ENCODE measurements around the gene CSNK1G2. TPM values are rescaled to one million over a fixed set of nuclear protein-coding genes. Genes with fewer than 3 reads are reported as not detected.

Gene CSNK1G2
- total RNA-seq, 1 experiment from 2014 or later, result 126 TPM

DNA sequence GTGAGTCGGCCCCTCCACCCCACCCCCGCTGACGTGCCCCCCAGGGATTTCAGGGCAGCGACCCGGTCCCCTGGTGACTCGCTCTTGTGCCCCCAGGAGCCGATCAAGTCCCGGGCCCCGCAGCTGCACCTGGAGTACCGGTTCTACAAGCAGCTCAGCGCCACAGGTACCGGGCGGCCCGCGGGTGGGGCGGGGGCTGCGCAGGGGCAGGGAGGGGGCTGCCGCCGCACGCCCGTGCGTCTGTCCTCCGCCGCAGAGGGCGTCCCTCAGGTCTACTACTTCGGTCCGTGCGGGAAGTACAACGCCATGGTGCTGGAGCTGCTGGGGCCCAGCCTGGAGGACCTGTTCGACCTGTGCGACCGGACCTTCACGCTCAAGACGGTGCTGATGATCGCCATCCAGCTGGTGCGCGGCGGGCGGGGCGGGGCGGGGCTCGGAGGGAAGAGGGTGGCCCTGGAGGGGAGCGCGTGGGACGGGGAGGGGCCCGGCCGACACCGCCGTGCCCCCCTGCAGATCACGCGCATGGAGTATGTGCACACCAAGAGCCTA is 37.4 kb downstream of the CSNK1G2 start:
- Mint-ChIP-seq H3K4me3 (no peak overlapping the region), H3K27ac (no peak overlapping the region), H3K27me3 (ENCODE audit: low read depth) (no peaks in the 10 kb centered on the region), H3K9me3 (no peaks in the 10 kb centered on the region), H3K4me1 (no peaks in the 10 kb centered on the region), H3K36me3 (peaks cover 17% of the 10 kb centered on the region)
- ATAC-seq (no peak), DNase-seq (ENCODE audit: low spot score) (no peak)
- TF ChIP-seq, protein P1, sequence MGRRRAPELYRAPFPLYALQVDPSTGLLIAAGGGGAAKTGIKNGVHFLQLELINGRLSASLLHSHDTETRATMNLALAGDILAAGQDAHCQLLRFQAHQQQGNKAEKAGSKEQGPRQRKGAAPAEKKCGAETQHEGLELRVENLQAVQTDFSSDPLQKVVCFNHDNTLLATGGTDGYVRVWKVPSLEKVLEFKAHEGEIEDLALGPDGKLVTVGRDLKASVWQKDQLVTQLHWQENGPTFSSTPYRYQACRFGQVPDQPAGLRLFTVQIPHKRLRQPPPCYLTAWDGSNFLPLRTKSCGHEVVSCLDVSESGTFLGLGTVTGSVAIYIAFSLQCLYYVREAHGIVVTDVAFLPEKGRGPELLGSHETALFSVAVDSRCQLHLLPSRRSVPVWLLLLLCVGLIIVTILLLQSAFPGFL (CRISPR knock-in tag; IDR thresholded peaks at IDR 0.05; ENCODE audit: borderline replicate concordance), result no peak
- TF ChIP-seq FOXP1 (CRISPR knock-in tag; IDR thresholded peaks at IDR 0.05; ENCODE audit: borderline replicate concordance), result no peak
- TF ChIP-seq PRRX2 (CRISPR knock-in tag; IDR thresholded peaks at IDR 0.05), result no peak
- no peak for TF ChIP-seq GTF2I (CRISPR knock-in tag; conservative IDR thresholded peaks at IDR 0.05)
- TF ChIP-seq OVOL2 (CRISPR knock-in tag; IDR thresholded peaks at IDR 0.05; ENCODE audit: borderline replicate concordance), result no peak
- TF ChIP-seq, protein P2, sequence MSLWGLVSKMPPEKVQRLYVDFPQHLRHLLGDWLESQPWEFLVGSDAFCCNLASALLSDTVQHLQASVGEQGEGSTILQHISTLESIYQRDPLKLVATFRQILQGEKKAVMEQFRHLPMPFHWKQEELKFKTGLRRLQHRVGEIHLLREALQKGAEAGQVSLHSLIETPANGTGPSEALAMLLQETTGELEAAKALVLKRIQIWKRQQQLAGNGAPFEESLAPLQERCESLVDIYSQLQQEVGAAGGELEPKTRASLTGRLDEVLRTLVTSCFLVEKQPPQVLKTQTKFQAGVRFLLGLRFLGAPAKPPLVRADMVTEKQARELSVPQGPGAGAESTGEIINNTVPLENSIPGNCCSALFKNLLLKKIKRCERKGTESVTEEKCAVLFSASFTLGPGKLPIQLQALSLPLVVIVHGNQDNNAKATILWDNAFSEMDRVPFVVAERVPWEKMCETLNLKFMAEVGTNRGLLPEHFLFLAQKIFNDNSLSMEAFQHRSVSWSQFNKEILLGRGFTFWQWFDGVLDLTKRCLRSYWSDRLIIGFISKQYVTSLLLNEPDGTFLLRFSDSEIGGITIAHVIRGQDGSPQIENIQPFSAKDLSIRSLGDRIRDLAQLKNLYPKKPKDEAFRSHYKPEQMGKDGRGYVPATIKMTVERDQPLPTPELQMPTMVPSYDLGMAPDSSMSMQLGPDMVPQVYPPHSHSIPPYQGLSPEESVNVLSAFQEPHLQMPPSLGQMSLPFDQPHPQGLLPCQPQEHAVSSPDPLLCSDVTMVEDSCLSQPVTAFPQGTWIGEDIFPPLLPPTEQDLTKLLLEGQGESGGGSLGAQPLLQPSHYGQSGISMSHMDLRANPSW (CRISPR knock-in tag; conservative IDR thresholded peaks at IDR 0.05; ENCODE audit: low read depth), result no peak
- no peak for TF ChIP-seq TEAD4 (CRISPR knock-in tag; IDR thresholded peaks at IDR 0.05)
- no peak for TF ChIP-seq IRF2 (CRISPR knock-in tag; IDR thresholded peaks at IDR 0.05; ENCODE audit: borderline replicate concordance, low read depth)
- ChIA-PET POLR2A (no interaction called here), CTCF (no interaction called here)

DNA sequence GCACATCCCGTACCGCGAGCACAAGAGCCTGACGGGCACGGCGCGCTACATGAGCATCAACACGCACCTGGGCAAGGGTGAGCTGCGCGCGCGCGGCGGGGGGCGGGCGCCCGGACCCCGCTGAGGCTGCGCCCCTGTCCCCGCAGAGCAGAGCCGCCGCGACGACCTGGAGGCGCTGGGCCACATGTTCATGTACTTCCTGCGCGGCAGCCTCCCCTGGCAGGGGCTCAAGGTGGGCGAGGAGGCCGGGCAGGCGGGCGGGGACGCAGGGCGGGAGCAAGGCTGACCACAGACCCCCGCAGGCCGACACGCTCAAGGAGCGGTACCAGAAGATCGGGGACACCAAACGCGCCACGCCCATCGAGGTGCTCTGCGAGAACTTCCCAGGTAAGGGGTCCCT is 38.0 kb downstream of the CSNK1G2 start:
- ChIA-PET CTCF (interaction anchor here (1.1 kb wide), 1 partner anchor 49 kb away, joined by 3 read pairs; no protein-coding TSS in a partner anchor), POLR2A (no interaction called here)
- H3K4me1 Mint-ChIP-seq, result no peaks in the 10 kb centered on the region
- no peak for ATAC-seq
- no peak overlapping the region for H3K4me3 Mint-ChIP-seq
- H3K27me3 Mint-ChIP-seq (ENCODE audit: low read depth), result no peaks in the 10 kb centered on the region
- peaks cover 19% of the 10 kb centered on the region for H3K36me3 Mint-ChIP-seq
- no peaks in the 10 kb centered on the region for H3K9me3 Mint-ChIP-seq
- DNase-seq (ENCODE audit: low spot score), result no peak
- no peak overlapping the region for H3K27ac Mint-ChIP-seq
- TF ChIP-seq GTF2I (CRISPR knock-in tag; conservative IDR thresholded peaks at IDR 0.05), result no peak
- TF ChIP-seq, protein P3, sequence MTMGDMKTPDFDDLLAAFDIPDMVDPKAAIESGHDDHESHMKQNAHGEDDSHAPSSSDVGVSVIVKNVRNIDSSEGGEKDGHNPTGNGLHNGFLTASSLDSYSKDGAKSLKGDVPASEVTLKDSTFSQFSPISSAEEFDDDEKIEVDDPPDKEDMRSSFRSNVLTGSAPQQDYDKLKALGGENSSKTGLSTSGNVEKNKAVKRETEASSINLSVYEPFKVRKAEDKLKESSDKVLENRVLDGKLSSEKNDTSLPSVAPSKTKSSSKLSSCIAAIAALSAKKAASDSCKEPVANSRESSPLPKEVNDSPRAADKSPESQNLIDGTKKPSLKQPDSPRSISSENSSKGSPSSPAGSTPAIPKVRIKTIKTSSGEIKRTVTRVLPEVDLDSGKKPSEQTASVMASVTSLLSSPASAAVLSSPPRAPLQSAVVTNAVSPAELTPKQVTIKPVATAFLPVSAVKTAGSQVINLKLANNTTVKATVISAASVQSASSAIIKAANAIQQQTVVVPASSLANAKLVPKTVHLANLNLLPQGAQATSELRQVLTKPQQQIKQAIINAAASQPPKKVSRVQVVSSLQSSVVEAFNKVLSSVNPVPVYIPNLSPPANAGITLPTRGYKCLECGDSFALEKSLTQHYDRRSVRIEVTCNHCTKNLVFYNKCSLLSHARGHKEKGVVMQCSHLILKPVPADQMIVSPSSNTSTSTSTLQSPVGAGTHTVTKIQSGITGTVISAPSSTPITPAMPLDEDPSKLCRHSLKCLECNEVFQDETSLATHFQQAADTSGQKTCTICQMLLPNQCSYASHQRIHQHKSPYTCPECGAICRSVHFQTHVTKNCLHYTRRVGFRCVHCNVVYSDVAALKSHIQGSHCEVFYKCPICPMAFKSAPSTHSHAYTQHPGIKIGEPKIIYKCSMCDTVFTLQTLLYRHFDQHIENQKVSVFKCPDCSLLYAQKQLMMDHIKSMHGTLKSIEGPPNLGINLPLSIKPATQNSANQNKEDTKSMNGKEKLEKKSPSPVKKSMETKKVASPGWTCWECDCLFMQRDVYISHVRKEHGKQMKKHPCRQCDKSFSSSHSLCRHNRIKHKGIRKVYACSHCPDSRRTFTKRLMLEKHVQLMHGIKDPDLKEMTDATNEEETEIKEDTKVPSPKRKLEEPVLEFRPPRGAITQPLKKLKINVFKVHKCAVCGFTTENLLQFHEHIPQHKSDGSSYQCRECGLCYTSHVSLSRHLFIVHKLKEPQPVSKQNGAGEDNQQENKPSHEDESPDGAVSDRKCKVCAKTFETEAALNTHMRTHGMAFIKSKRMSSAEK (CRISPR knock-in tag; IDR thresholded peaks at IDR 0.05; ENCODE audit: borderline replicate concordance), result no peak
- no peak for TF ChIP-seq ZNF138 (CRISPR knock-in tag; conservative IDR thresholded peaks at IDR 0.05)
- TF ChIP-seq, protein P4, sequence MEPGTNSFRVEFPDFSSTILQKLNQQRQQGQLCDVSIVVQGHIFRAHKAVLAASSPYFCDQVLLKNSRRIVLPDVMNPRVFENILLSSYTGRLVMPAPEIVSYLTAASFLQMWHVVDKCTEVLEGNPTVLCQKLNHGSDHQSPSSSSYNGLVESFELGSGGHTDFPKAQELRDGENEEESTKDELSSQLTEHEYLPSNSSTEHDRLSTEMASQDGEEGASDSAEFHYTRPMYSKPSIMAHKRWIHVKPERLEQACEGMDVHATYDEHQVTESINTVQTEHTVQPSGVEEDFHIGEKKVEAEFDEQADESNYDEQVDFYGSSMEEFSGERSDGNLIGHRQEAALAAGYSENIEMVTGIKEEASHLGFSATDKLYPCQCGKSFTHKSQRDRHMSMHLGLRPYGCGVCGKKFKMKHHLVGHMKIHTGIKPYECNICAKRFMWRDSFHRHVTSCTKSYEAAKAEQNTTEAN (CRISPR knock-in tag; IDR thresholded peaks at IDR 0.05), result no peak
- TF ChIP-seq, protein P5, sequence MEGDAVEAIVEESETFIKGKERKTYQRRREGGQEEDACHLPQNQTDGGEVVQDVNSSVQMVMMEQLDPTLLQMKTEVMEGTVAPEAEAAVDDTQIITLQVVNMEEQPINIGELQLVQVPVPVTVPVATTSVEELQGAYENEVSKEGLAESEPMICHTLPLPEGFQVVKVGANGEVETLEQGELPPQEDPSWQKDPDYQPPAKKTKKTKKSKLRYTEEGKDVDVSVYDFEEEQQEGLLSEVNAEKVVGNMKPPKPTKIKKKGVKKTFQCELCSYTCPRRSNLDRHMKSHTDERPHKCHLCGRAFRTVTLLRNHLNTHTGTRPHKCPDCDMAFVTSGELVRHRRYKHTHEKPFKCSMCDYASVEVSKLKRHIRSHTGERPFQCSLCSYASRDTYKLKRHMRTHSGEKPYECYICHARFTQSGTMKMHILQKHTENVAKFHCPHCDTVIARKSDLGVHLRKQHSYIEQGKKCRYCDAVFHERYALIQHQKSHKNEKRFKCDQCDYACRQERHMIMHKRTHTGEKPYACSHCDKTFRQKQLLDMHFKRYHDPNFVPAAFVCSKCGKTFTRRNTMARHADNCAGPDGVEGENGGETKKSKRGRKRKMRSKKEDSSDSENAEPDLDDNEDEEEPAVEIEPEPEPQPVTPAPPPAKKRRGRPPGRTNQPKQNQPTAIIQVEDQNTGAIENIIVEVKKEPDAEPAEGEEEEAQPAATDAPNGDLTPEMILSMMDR (IDR thresholded peaks at IDR 0.05), result no peak
- TF ChIP-seq ZNF263 (CRISPR knock-in tag; IDR thresholded peaks at IDR 0.05; ENCODE audit: low read depth), result no peak
- TF ChIP-seq, protein P6, sequence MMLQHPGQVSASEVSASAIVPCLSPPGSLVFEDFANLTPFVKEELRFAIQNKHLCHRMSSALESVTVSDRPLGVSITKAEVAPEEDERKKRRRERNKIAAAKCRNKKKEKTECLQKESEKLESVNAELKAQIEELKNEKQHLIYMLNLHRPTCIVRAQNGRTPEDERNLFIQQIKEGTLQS (CRISPR knock-in tag; conservative IDR thresholded peaks at IDR 0.05), result no peak
- TF ChIP-seq ATF1 (CRISPR knock-in tag; IDR thresholded peaks at IDR 0.05), result no peak
- TF ChIP-seq IRF2 (CRISPR knock-in tag; IDR thresholded peaks at IDR 0.05; ENCODE audit: borderline replicate concordance, low read depth), result no peak
- TF ChIP-seq MXD4 (CRISPR knock-in tag; IDR thresholded peaks at IDR 0.05; ENCODE audit: borderline replicate concordance), result no peak
- no peak for TF ChIP-seq ZNF219 (CRISPR knock-in tag; IDR thresholded peaks at IDR 0.05; ENCODE audit: borderline replicate concordance)
- no peak for TF ChIP-seq SMAD4 (CRISPR knock-in tag; IDR thresholded peaks at IDR 0.05)
- TF ChIP-seq, protein P7, sequence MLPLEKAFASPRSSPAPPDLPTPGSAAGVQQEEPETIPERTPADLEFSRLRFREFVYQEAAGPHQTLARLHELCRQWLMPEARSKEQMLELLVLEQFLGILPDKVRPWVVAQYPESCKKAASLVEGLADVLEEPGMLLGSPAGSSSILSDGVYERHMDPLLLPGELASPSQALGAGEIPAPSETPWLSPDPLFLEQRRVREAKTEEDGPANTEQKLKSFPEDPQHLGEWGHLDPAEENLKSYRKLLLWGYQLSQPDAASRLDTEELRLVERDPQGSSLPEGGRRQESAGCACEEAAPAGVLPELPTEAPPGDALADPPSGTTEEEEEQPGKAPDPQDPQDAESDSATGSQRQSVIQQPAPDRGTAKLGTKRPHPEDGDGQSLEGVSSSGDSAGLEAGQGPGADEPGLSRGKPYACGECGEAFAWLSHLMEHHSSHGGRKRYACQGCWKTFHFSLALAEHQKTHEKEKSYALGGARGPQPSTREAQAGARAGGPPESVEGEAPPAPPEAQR (CRISPR knock-in tag; IDR thresholded peaks at IDR 0.05), result no peak

Measured in WTC11 (cell line).